K562 (cell line): Measurements from ENCODE around the gene NFATC4. TPM values are rescaled to one million over a fixed set of nuclear protein-coding genes. Genes with fewer than 3 reads are reported as not detected.

Experiments used
- ATAC-seq: fragments of 200-7000 bp; cut with Tn5 transposase; 3 replicates; pipeline ENCODE4 v1.9.1; 2020; ENCODE audit warnings: moderate library complexity
- BruUV-seq: library from RNA; stranded (reverse); fragments of 400-500 nt; replicated peaks from 2 replicates; lab custom pipeline; 2021; lab: Mats Ljungman, UMichigan
- CTCF ChIA-PET: fragments of 300-600 bp; formaldehyde crosslinking; extraction: SDS; loops from one replicate; lab custom pipeline; 2021; ENCODE audit warnings: low intra/inter-chr PET ratio; lab: Yijun Ruan, JAX
- POLR2A ChIA-PET: fragments of 300-600, 350-650 bp; sonication (Branson Sonifier 250); formaldehyde crosslinking; extraction: SDS; loops from one replicate; lab custom pipeline; 2021; ENCODE audit warnings: antibody characterized with exemption, inconsistent platforms; lab: Yijun Ruan, JAX
- DNase-seq, 4 experiments: peaks; one replicate each; pipeline versions ENCODE4 v3.0.0 to v3.0.0-alpha.2; 2011 to 2018; ENCODE audit warnings: low spot score in 3 of 4, mixed read lengths in 3 of 4; ENCODE audit errors: extremely low read depth in 1 of 4
- FAIRE-seq: peaks from 2 replicates; lab custom pipeline; 2011; peaks lifted over from hg19 to GRCh38; lab: Jason Lieb, UNC
- H2AFZ ChIP-seq: 2 replicates; pipeline ENCODE4 v1.6.0; 2011; ENCODE audit warnings: low read depth, low read length, control low read depth, inconsistent platforms
- H3K27ac ChIP-seq: fragments of 200-600 bp; 3 replicates; pipeline ENCODE4 v1.8.0; 2011; ENCODE audit warnings: low read depth, mild to moderate bottlenecking, control low read depth, inconsistent platforms, low read length, moderate library complexity, mixed read lengths; ENCODE audit errors: extremely low read depth
- H3K27me3 ChIP-seq, 2 experiments: fragments of 300-600 bp in 1 of 2; 2 replicates in 1 of 2; 3 replicates in 1 of 2; pipeline versions ENCODE4 v1.6.0 to v1.8.0; 2011; ENCODE audit warnings: inconsistent platforms in 2 of 2, low read length in 2 of 2, mild to moderate bottlenecking in 1 of 2, mixed read lengths in 1 of 2, moderate library complexity in 1 of 2; ENCODE audit not compliant: control insufficient read depth in 2 of 2, insufficient read depth in 2 of 2
- H3K36me3 ChIP-seq: fragments of 300-600 bp; 3 replicates; pipeline ENCODE4 v1.8.0; 2011; ENCODE audit warnings: mild to moderate bottlenecking, low read length, inconsistent platforms; ENCODE audit not compliant: control insufficient read depth, insufficient read depth
- H3K4me1 ChIP-seq, 2 experiments: fragments of 200-600 bp in 1 of 2; replicated peaks in 1 of 2; 2 replicates in 1 of 2; 3 replicates in 1 of 2; pipeline versions ENCODE4 v1.5.1 to v1.8.0; 2011; ENCODE audit warnings: inconsistent platforms in 2 of 2, low read length in 2 of 2, mild to moderate bottlenecking in 1 of 2, mixed read lengths in 1 of 2, moderate library complexity in 1 of 2; ENCODE audit not compliant: control insufficient read depth in 2 of 2, insufficient read depth in 2 of 2
- H3K4me2 ChIP-seq: 2 replicates; pipeline ENCODE4 v1.6.1; 2011; ENCODE audit warnings: low read length, control low read depth, inconsistent platforms, mixed read lengths; ENCODE audit not compliant: insufficient read depth
- H3K4me3 ChIP-seq: fragments of 200-600 bp; sonication (generic), shearing (Covaris generic); 2 replicates; pipeline ENCODE4 v1.5.1; 2016; ENCODE audit warnings: control low read depth, inconsistent platforms
- H3K79me2 ChIP-seq: fragments of 200-600 bp; 3 replicates; pipeline ENCODE4 v1.8.0; 2011; ENCODE audit warnings: low read length, inconsistent platforms; ENCODE audit not compliant: control insufficient read depth, insufficient read depth
- H3K9ac ChIP-seq, 2 experiments: 2 replicates each; pipeline versions ENCODE4 v1.6.0 to v1.6.1; 2011; ENCODE audit warnings: low read depth in 2 of 2, low read length in 2 of 2, control low read depth in 1 of 2, inconsistent platforms in 1 of 2, mild to moderate bottlenecking in 1 of 2, mixed read lengths in 1 of 2; ENCODE audit not compliant: insufficient read depth in 1 of 2
- H3K9me1 ChIP-seq: one replicate; pipeline ENCODE4 v1.6.0; 2011; ENCODE audit warnings: inconsistent platforms, mild to moderate bottlenecking, low read length, moderate library complexity; ENCODE audit not compliant: control insufficient read depth, insufficient read depth
- H3K9me3 ChIP-seq: replicated peaks from 2 replicates; pipeline ENCODE4 v1.5.1; 2011; ENCODE audit warnings: low read depth, low read length, inconsistent platforms; ENCODE audit not compliant: control insufficient read depth, insufficient read depth
- H4K20me1 ChIP-seq: replicated peaks from 2 replicates; pipeline ENCODE4 v1.6.1; 2011; ENCODE audit warnings: low read length, inconsistent platforms, mixed read lengths; ENCODE audit not compliant: control insufficient read depth, insufficient read depth
- CHD1 ChIP-seq: fragments of 200-600 bp; sonication (generic); IDR thresholded peaks from one replicate; pipeline ENCODE4 v1.6.1; 2012; ENCODE audit warnings: mild to moderate bottlenecking, moderate library complexity, low read length, inconsistent platforms
- DIDO1 ChIP-seq: fragments of 450-650 bp; IDR thresholded peaks from 2 replicates; pipeline ENCODE4 v1.6.1; 2016; ENCODE audit warnings: low read depth, missing biosample characterization, missing genetic modification characterization
- DPF2 ChIP-seq: fragments of 450-650 bp; IDR thresholded peaks from 2 replicates; pipeline ENCODE4 v1.6.1; 2016
- FOXM1 ChIP-seq, 2 experiments: fragments of 450-650 bp in 1 of 2; sonication (generic) in 1 of 2; formaldehyde crosslinking in 1 of 2; IDR thresholded peaks; 2 replicates each; pipeline versions ENCODE4 v1.6.1 to v1.9.0; 2017 to 2022; ENCODE audit warnings: low read depth in 2 of 2, mild to moderate bottlenecking in 2 of 2, missing genetic modification reagents in 1 of 2, moderate library complexity in 1 of 2
- MCM7 ChIP-seq, 2 experiments: fragments of 450-650 bp; IDR thresholded peaks; 2 replicates each; pipeline ENCODE4 v1.6.1; 2016 to 2018
- RBM17 ChIP-seq: fragments of 200-400 bp; formaldehyde crosslinking; IDR thresholded peaks from 2 replicates; pipeline ENCODE4 v1.6.1; 2017; ENCODE audit warnings: low read depth, mild to moderate bottlenecking, low read length, borderline replicate concordance
- SMC3 ChIP-seq: conservative IDR thresholded peaks from 2 replicates; pipeline ENCODE4 v1.6.1; 2011; ENCODE audit warnings: low read depth, low read length, improper control_type of control experiment; ENCODE audit not compliant: insufficient read depth
- TEAD4 ChIP-seq, 2 experiments: sonication (generic) in 1 of 2; formaldehyde crosslinking in 1 of 2; IDR thresholded peaks; 2 replicates each; pipeline versions ENCODE4 v1.6.1 to v1.8.0; 2012 to 2022; ENCODE audit warnings: borderline replicate concordance in 1 of 2, inconsistent platforms in 1 of 2, low read length in 1 of 2, mild to moderate bottlenecking in 1 of 2, missing genetic modification reagents in 1 of 2
- ZFP91 ChIP-seq: sonication (generic); formaldehyde crosslinking; IDR thresholded peaks from 2 replicates; pipeline ENCODE4 v1.8.0; 2022; ENCODE audit warnings: mild to moderate bottlenecking, missing genetic modification reagents
- WGBS: fragments of 100-300 bp; shearing (Covaris generic); methylation state at CpG from one replicate; pipeline ENCODE4 v1.1.6; 2016; ENCODE audit warnings: low coverage, mixed read lengths; ENCODE audit not compliant: insufficient coverage; ENCODE audit errors: missing lambda C conversion rate; 5-methylcytosine and 5-hydroxymethylcytosine counted together
- in situ Hi-C: fragments of 300-500 bp; cut with MboI; formaldehyde crosslinking; loops from 4 replicates; pipeline ENCODE4 v1.15.0; 2018; ENCODE audit warnings: inconsistent platforms, mixed read lengths
- intact Hi-C: fragments of 100-400 bp; cut with micrococcal nuclease; formaldehyde crosslinking; loops from 2 replicates; pipeline ENCODE4 v1.14.2; 2022
- polyA plus RNA-seq, 8 experiments: library from polyadenylated mRNA; depleted of rRNA in 4 of 8; stranded (reverse) in 5 of 8; unstranded in 3 of 8; fragments of >200 nt; fragmentation: Nextera tagmentation in 2 of 8; fragmentation: Illumina TruSeq in 1 of 8; extraction: Ambion mirVana in 2 of 8; extraction: Trizol in 1 of 8; gene quantifications; 2 replicates each; pipeline versions ENCODE4 v1.2.1 to v1.2.3, GENCODE V29; 2011 to 2014; ENCODE audit warnings: inconsistent platforms in 1 of 8, missing spikeins in 1 of 8
- total RNA-seq, 7 experiments: library from RNA; depleted of rRNA in 6 of 7; stranded (reverse); fragments of >200 nt in 6 of 7; fragmentation: Illumina TruSeq in 2 of 7; extraction: Trizol in 2 of 7; gene quantifications; 2 replicates each; pipeline versions ENCODE4 v1.2.1 to v1.2.3, GENCODE V29; 2011 to 2021; ENCODE audit warnings: low replicate concordance in 1 of 7
- TF ChIP-seq, protein P1 (sequence below), 3 experiments: IDR thresholded peaks in 2 of 3; conservative IDR thresholded peaks in 1 of 3; 2 replicates each; pipeline ENCODE4 v1.5.1; 2011 to 2012; ENCODE audit warnings: low read length in 3 of 3, mild to moderate bottlenecking in 3 of 3, control low read depth in 2 of 3, improper control_type of control experiment in 1 of 3, inconsistent platforms in 1 of 3, low read depth in 1 of 3, mixed read lengths in 1 of 3, moderate library complexity in 1 of 3; ENCODE audit not compliant: insufficient read depth in 2 of 3
- TF ChIP-seq, protein P2 (sequence below): fragments of 250-450 bp; sonication (Bioruptor Pico); IDR thresholded peaks from 2 replicates; pipeline ENCODE4 v1.5.0; 2021

NFATC4 gene
- total and polyA plus RNA-seq, 9 of the 15 experiments (the other 6 are each of a cell fraction or from before 2014, with no cell fraction given) = 0.25 to 3.8 (median 0.78) TPM; not detected in 1

DNA sequence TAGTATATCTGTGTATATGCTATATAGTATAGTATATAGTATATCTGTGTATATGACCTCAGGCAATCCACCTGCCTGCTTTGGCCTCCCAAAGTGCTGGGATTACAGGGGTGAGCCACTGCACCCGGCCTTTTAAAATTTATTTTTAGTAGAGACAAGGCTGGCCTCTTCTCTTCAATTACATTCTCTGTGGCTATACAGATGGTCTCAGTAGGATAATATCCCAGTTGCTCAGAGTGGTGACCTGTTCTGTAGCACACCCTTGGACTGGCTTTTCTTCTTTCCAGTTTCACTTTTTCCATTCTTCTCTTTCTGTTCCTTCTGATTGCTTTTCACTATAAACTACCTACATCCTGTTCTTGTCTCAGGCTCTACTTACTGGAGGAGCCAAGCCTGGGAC, 3.1 kb upstream of the NFATC4 start:
- H3K4me2 ChIP-seq = no peak overlapping the region

DNA sequence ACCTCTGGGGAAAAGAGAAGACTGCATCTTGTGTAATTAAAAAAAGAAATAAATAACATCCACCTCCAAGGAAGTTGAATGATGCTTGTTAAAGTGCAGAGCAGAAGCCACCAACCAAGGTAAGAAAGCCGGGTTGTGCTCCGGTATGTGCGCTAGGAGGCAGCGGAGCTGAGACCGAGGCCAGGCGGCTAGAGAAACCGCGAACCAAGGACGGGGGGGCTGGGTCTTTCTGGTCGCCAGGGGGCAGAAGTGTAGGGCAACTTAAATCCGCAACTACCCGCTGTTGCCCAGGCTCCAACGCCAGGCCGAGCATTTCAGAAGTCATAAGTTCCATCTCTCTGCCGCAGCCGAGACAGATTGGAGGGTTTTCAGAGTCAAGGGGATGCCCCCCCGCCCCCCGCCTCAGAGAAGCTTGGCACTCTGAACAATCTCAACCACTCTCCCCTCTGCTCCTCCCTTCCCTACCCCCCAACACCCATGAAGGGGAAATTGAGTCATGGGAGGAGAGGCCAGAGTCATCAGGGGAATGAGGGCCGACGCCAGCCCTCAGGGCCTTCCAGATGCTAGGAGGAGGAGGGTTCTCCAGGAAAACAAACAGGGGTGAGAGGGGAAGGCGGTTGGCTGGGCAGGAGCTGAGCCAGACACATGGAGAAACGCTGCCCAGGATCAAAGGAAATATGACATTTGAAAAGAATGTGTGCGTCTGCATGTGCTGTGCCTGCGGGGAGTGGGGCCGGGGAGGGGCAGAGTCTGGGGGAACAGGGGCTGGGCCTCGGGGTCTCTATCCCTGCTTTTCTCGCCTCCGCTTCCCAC, 2.2 kb upstream of the NFATC4 start:
- CTCF ChIA-PET = no interaction called here
- H3K9me1 ChIP-seq = no peaks in the 10 kb centered on the region
- no peaks in the 10 kb centered on the region for H4K20me1 ChIP-seq
- intact Hi-C loops (loop anchor here (5.0 kb wide), 1 partner anchor 34 kb away; no protein-coding TSS in a partner anchor), in situ Hi-C loops (no loop called here)
- no peaks in the 10 kb centered on the region for H3K36me3 ChIP-seq
- peak overlapping the region; percentile 58 for H3K4me2 ChIP-seq
- no peak for FAIRE-seq
- 0 out of 4 replicates have a peak overlapping the region, but pooled peaks of 1 of the 2 experiments have one; percentile 55 for H3K9ac ChIP-seq
- H3K27me3 ChIP-seq = no peaks in the 10 kb centered on the region
- POLR2A ChIA-PET = interaction anchor here (0.6 to 1.2 kb wide), 3 partner anchors 11 to 26 kb away, joined by 3 to 4 read pairs (median 4); partner anchors contain the start of gene RIPK3
- peak overlapping the region; percentile 61 for H2AFZ ChIP-seq
- ATAC-seq = no peak
- H3K79me2 ChIP-seq = no peaks in the 10 kb centered on the region
- peak overlapping the region; percentile 69; the same call in 1 of the 3 replicates for H3K27ac ChIP-seq
- TSS peak; percentile 76 for BruUV-seq
- peaks cover 12 to 45% of the 10 kb centered on the region in 2 experiments; a peak in 4 of 5 replicates for H3K4me1 ChIP-seq
- DNase-seq = peak in 1 of 4 experiments; percentile 33
- 81% methylated on average over 5 of the region's 28 CpGs for WGBS
- no peaks in the 10 kb centered on the region for H3K9me3 ChIP-seq
- H3K4me3 ChIP-seq = 0 out of 2 replicates have a peak overlapping the region, but pooled peaks have one; percentile 43
- TF ChIP-seq SMC3 (no peak), MCM7 (IDR thresholded peaks at IDR 0.05) (no peak), FOXM1 (IDR thresholded peaks at IDR 0.05; ENCODE audit: low read depth) (no peak), FOXM1 (CRISPR knock-in tag; IDR thresholded peaks at IDR 0.05; ENCODE audit: low read depth) (no peak), ZFP91 (no peak)
- TF ChIP-seq, protein P1, sequence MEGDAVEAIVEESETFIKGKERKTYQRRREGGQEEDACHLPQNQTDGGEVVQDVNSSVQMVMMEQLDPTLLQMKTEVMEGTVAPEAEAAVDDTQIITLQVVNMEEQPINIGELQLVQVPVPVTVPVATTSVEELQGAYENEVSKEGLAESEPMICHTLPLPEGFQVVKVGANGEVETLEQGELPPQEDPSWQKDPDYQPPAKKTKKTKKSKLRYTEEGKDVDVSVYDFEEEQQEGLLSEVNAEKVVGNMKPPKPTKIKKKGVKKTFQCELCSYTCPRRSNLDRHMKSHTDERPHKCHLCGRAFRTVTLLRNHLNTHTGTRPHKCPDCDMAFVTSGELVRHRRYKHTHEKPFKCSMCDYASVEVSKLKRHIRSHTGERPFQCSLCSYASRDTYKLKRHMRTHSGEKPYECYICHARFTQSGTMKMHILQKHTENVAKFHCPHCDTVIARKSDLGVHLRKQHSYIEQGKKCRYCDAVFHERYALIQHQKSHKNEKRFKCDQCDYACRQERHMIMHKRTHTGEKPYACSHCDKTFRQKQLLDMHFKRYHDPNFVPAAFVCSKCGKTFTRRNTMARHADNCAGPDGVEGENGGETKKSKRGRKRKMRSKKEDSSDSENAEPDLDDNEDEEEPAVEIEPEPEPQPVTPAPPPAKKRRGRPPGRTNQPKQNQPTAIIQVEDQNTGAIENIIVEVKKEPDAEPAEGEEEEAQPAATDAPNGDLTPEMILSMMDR (IDR thresholded peaks at IDR 0.05 in 2 of 3, conservative IDR thresholded peaks at IDR 0.05 in 1 of 3; ENCODE audit: insufficient read depth in 2 of 3, low read depth in 1 of 3, low read length in 3 of 3) = peak in 2 of 3 experiments; percentile 16 to 40; a peak in 4 of 6 replicates
- TF ChIP-seq, protein P2, sequence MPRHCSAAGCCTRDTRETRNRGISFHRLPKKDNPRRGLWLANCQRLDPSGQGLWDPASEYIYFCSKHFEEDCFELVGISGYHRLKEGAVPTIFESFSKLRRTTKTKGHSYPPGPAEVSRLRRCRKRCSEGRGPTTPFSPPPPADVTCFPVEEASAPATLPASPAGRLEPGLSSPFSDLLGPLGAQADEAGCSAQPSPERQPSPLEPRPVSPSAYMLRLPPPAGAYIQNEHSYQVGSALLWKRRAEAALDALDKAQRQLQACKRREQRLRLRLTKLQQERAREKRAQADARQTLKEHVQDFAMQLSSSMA (CRISPR knock-in tag) = no peak

More for the DNA sequence above, 3.1 kb upstream of the NFATC4 start:
- Histone ChIP-seq H3K27ac (no peak overlapping the region), H3K4me3 (no peak overlapping the region), H3K36me3 (no peaks in the 10 kb centered on the region), H3K9me1 (no peaks in the 10 kb centered on the region), H4K20me1 (no peaks in the 10 kb centered on the region), H3K9me3 (no peaks in the 10 kb centered on the region), H3K9ac (no peak overlapping the region), H2AFZ (no peak overlapping the region), H3K79me2 (no peaks in the 10 kb centered on the region), H3K27me3 (no peaks in the 10 kb centered on the region), H3K4me1 (peaks cover 12 to 39% of the 10 kb centered on the region in 2 experiments; a peak in 4 of 5 replicates)
- CTCF ChIA-PET = no interaction called here
- FAIRE-seq = no peak
- TF ChIP-seq RBM17 (no peak), TEAD4 (IDR thresholded peaks at IDR 0.05; ENCODE audit: low read length) (no peak), TEAD4 (CRISPR knock-in tag; IDR thresholded peaks at IDR 0.05; ENCODE audit: borderline replicate concordance) (no peak), DIDO1 (tag) (no peak), CHD1 (no peak), DPF2 (no peak)
- no TSS peak for BruUV-seq
- POLR2A ChIA-PET = no interaction called here
- intact Hi-C loops (loop anchor here (5.0 kb wide), 1 partner anchor 33 kb away; no protein-coding TSS in a partner anchor), in situ Hi-C loops (no loop called here)
- no peak for ATAC-seq
- no peak for DNase-seq
- 50% methylated on average over 1 of the region's 1 CpG for WGBS
